ENCODE measurements around the gene HIBADH.

GRCh38 chr7:27554826-27555225 lies 107.9 kb downstream of the HIBADH start:
- TF ChIP-seq CTCF (IDR thresholded peaks at IDR 0.05) (no peak), ZFX (IDR thresholded peaks at IDR 0.05; ENCODE audit: borderline replicate concordance) (no peak)
